ENCODE results near the gene COPS2.
A peak's percentile ranks its signal among the peaks of the same experiment; 100 is the strongest.

Gene COPS2

DNA sequence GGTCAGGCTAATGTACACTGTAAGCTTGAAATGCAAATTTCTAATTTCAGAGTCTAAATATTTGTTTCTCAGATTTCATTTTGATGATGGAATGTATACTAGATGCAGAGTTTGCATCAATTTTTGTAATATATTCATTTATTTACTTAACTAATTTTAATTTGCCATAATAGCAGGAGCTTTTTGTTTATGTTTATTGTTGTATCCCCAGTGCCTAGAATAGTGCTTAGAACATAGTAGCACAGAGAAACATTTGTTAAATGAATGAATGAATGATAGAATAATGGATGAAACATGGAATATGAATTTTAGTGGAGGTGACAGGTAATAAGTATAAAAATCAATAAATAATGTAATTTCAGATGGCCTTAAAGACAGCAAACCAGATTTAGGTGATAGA is 9.5 kb upstream of the COPS2 start:
- Histone ChIP-seq H3K4me3 (no peak overlapping the region), H3K27ac (no peak overlapping the region)

DNA sequence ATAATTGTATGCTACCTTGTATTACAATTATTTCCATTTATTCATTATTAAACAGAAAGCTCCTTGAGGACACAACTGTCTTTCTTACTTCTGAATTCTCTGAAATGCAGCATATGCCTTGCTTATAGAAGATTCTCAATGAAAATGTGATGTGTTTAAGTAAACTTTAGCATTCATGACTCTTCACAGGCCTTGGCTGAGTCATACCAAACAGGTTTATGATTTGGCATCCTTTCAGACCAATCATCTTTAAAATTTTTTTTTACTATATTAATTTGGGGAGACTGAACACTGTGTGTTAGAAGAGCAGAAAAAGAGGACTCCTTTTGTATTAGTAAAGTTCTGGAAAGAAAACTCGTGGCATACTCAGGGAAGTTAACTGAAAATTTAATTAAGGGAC is 8.3 kb upstream of the COPS2 start:
- Histone ChIP-seq H3K4me3 (no peak overlapping the region), H3K27ac (no peak overlapping the region)

DNA sequence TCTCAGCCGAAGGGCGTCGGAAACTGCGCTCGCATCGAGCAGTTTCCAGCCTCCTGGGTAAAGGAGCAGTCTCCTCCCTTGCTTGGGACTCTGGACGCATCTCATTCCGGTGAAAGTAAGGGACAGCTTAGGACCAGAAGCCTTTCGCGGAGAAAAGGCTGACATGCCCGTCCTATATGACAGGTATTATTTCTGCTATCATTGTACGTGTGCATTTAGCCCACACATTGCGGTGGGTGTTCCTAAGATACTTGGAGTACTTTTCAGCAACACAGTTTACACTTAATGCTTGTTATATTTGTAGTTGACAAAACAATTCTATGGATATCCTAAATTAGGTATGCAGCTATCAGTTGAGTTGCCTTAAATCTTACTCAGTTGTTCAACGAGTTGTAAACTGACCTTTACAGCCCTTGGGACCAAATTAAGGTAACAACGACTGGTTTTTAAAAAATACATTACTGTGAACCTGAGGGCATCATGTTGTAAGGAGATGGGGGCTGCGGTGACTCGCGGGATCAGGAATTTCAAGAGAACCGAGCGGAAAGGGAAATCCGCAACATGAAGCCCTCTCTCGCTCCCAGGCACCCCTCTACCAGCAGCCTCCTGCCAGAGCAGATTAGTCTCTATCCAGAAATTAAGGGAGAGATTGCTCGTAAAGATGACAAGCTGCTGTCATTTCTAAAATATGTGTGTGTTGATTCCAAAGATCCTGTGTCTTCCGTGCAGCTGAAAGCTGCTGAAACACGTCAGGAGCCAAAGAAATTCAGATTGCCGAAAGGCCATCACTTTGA is 632 bp upstream of the COPS2 start:
- Histone ChIP-seq H3K4me3 (peak overlapping the region; percentile 78 to 98 (median 85)), H3K27ac (peak overlapping the region in 20 of 21 experiments; percentile 23 to 98 (median 89))

DNA sequence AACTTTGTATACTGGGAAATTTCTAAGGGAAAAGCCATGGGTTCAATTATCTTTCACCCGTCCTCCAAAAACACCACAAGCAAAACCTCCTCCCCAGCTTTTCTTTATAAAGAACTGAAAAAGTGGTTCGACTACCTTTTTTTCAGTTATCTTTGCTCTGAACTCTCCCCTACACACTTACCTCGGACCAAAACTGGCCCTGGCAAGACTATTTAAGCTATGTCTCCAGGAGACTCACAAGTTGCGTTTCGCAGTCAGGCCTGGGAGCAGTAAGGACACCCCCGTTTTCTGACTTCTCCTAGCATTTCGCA is 645 bp downstream of the COPS2 start:
- H3K4me3 ChIP-seq, result peak overlapping the region; percentile 78 to 98 (median 85)
- peak overlapping the region; percentile 64 to 98 (median 93) for H3K27ac ChIP-seq

GRCh38 chr15:49154359-49154758 is 1.0 kb downstream of the COPS2 start:
- Histone ChIP-seq H3K27ac (peak overlapping the region in 16 of 21 experiments; percentile 87 to 98 (median 93)), H3K4me3 (peak overlapping the region; percentile 78 to 98 (median 85))

- H3K4me3 ChIP-seq, result no peak overlapping the region
- H3K27ac ChIP-seq, result no peak overlapping the region
These were observed 2.7 kb downstream of the COPS2 start for GRCh38 chr15:49152552-49153312.

GRCh38 chr15:49151831-49152230 is 3.6 kb downstream of the COPS2 start:
- Histone ChIP-seq H3K4me3 (no peak overlapping the region), H3K27ac (no peak overlapping the region)

GRCh38 chr15:49148727-49149126 is 6.7 kb downstream of the COPS2 start:
- Histone ChIP-seq H3K27ac (no peak overlapping the region), H3K4me3 (no peak overlapping the region)

- no peak overlapping the region for H3K4me3 ChIP-seq
- no peak overlapping the region for H3K27ac ChIP-seq
These were observed 7.1 kb downstream of the COPS2 start for GRCh38 chr15:49148298-49148697.

DNA sequence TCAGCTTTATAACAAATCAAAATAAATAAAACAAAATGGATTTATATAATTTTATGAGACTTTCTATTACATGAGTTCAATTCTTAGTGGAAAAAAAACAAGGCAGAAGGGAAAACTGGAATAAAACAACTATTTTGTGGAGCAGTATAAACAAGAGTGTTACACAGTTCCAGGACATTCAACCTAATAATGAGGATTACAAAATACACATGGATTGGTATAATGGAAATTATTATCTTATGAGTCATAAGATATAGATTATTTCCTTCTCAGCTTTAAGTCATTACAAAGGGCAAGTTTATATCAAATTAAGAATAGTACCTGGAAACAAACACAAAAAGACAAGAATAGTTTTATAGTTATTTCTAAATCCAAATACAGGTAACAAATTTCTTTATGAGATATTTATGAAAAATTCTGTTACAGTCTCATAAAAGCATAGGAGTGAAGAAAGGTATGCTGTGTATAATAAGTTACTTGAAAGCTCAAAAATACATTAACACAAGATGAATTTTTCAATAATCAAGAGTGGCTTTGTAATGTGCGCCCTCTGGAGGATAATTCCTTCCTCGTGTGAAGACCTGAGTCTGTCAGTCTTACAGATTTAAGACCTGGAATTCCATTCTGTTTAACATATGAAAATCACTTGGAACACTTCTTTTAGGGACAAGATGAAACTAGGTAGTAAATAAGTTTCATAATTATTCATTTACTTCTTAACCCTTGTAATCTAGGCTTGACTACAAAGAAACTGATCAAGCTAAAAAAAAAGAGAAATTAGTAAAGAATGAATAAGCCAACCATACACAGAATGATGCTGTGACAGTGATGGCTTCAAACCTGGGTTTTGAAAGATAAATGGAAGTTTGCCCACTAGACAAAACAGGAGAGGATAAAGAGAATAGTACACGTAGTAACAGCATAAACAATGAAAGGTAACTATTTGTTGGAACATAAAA is 9.5 kb downstream of the COPS2 start:
- no peak overlapping the region for H3K4me3 ChIP-seq
- peak overlapping the region in 1 of 21 experiments; percentile 20 for H3K27ac ChIP-seq

DNA sequence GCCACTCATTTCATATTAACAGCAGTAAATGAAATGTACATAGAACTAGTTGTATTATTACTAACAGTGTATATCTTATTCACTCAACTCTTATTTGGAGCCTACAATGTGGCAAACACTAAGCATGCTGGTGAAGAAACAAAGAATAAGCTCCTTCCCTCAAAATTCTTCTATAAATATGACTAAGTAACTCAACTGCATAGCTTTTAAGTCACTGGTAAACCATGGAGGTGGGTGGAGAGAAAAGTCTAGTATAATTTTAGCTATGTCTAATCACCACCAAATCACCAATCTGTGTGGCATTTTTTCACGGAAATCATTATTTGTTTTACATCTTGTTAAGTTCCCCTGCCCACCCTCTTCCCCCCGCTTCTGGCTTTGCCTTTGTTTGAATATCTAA is 17.5 kb downstream of the COPS2 start:
- H3K27ac ChIP-seq, result no peak overlapping the region
- H3K4me3 ChIP-seq, result no peak overlapping the region

GRCh38 chr15:49135911-49136310 is 19.5 kb downstream of the COPS2 start:
- Histone ChIP-seq H3K4me3 (no peak overlapping the region), H3K27ac (no peak overlapping the region)

GRCh38 chr15:49135342-49135857 is 20.0 kb downstream of the COPS2 start:
- no peak overlapping the region for H3K4me3 ChIP-seq
- no peak overlapping the region for H3K27ac ChIP-seq

DNA sequence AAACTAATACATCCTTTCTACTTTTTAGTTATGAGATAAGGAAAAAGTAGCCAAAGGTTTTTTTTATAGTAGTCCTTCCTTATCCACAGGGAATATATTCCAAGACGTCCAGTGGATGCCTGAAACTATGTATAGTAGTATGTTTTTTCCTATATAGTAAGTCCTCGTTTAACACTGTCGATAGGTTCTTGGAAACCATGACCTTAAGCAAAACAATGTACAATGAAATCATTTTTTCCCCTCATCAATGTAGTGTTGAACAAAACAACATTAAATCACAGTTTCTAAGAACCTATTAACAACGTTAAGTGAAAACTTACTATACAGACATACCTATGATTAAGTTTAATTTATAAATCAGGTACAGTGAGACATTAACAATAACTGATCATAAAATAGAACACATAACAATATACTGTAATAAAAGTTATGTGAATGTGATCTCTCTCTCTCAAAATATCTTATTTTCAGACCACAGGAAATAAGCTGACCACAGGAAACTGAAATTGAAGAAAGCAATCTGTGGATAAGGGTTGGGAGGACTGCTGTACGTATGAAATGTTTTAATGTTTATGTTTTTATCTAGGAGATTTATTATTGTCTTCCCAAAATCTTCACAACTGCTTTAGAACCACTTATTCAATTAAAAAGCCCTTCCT is 20.6 kb downstream of the COPS2 start:
- Histone ChIP-seq H3K27ac (no peak overlapping the region), H3K4me3 (no peak overlapping the region)

DNA sequence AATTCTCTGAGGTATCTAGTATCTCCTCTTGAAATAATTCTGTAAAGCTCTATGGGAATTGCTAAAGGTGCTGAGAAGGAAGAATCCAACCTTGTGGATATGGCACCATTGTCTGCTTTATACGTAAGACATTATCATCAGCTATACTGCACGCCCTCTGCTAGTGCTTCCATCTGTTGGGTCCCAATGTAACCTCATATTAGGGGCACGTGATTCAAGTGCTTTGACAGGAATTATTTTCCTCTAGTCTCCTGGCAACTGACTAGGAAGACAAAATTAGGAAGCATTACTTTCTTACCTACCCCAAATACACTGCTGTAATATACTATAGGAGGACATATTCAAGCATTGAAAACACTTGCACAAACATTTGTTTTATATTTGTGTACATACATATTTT is 24.0 kb downstream of the COPS2 start:
- Histone ChIP-seq H3K27ac (no peak overlapping the region), H3K4me3 (no peak overlapping the region)

GRCh38 chr15:49124371-49124770 is 31.0 kb downstream of the COPS2 start:
- Histone ChIP-seq H3K27ac (no peak overlapping the region), H3K4me3 (no peak overlapping the region)

DNA sequence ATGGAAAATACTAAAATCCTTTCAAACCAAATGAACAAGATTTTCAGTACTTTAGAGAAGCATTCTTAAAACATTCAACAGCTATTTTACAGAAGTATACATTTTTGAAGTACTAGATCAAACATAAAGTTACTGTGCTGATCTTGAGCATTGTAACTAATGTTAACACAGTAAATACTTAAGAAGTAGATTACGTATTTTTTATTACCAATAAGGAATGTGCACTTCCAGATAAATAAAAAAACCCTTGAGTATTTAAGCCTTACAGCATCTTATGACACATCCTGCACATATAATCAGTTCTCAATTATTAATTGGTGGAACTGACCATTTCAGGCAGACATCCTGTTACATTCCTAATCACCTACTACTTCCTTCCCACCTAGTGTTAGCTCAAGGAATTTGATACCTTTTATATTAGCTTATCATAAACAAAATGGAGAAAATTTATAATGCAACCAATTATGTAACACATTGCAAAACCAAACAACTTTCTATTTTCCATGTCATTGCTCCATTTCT is 32.8 kb downstream of the COPS2 start:
- Histone ChIP-seq H3K4me3 (no peak overlapping the region), H3K27ac (no peak overlapping the region)

DNA sequence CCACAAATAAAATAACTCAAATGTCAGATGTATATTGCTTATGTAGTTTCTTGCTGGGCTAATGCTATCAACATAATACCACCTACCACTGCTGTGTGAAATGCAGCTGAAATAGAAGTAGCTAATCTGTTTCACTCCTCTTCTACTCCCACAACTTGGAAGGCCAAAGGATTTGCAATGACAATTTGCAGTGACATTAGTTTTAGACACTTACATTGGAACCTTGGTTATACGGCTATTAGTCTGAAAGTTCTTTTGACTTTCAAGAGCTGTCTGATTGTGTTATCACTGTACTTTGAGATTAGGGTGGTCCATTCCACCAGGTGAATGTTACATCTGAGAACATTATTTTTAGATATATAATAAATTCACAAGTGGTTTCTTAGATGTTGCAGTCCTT is 33.5 kb downstream of the COPS2 start:
- H3K27ac ChIP-seq, result no peak overlapping the region
- no peak overlapping the region for H3K4me3 ChIP-seq

DNA sequence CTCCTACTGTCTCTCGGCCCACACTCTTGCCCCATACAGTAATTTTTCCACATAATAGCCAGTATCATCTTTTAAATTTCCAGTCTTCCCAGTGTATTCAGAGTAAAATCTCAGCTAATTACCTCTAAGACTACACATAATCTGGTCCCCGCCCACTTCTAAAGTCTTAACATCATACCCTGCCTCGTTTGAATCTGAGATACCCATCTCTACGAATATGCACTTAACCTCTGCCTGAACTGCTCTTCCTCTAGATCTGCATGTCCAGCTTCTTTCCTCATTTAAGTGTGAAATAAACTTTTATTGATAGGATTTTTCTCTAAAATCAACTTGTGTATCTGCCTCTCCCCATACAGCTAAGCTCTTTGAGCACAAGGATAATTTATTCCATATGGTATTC is 34.6 kb downstream of the COPS2 start:
- Histone ChIP-seq H3K4me3 (no peak overlapping the region), H3K27ac (no peak overlapping the region)
